IPS DF 6.9 (cell line): ENCODE measurements around the gene SPRED3.
"Not testable (repeated sequence)": the region's sequence is repeated elsewhere in the genome, so short reads cannot be mapped to it uniquely, and the experiment has no call there.

ENCODE experiments used
- DNase-seq: peaks from one replicate; pipeline ENCODE4 v3.0.0-alpha.2; 2013; ENCODE audit warnings: low read depth, low spot score
- H3K27ac ChIP-seq: one replicate; pipeline ENCODE4 v1.5.1; 2013; ENCODE audit warnings: low read length, control low read depth
- H3K27me3 ChIP-seq: 2 replicates; pipeline ENCODE4 v1.6.1; 2013; ENCODE audit warnings: mild to moderate bottlenecking, low read length; ENCODE audit not compliant: control insufficient read depth, insufficient read depth
- H3K36me3 ChIP-seq: 2 replicates; pipeline ENCODE4 v1.6.1; 2013; ENCODE audit warnings: low read length; ENCODE audit not compliant: control insufficient read depth, insufficient read depth
- H3K4me1 ChIP-seq: 2 replicates; pipeline ENCODE4 v1.6.1; 2013; ENCODE audit warnings: low read length; ENCODE audit not compliant: control insufficient read depth, insufficient read depth
- H3K4me3 ChIP-seq: 2 replicates; pipeline ENCODE4 v1.5.1; 2013; ENCODE audit warnings: mild to moderate bottlenecking, low read length
- H3K9me3 ChIP-seq: 2 replicates; pipeline ENCODE4 v1.6.1; 2013; ENCODE audit warnings: low read length, inconsistent platforms; ENCODE audit not compliant: control insufficient read depth, insufficient read depth
- WGBS: extraction: QIAGEN DNeasy Blood & Tissue Kit; methylation state at CpG from one replicate; pipeline ENCODE4 v1.1.7; 2013; ENCODE audit warnings: mixed read lengths, missing lambda C conversion rate; ENCODE audit not compliant: insufficient read length, insufficient coverage; 5-methylcytosine and 5-hydroxymethylcytosine counted together

Gene SPRED3

GRCh38 chr19:38402623-38402966, 14.1 kb downstream of the SPRED3 start:
- DNase-seq: no peak
- Histone ChIP-seq H3K27ac (no peak overlapping the region), H3K27me3 (peaks cover 12% of the 10 kb centered on the region; the same call in 1 of the 2 replicates), H3K4me1 (no peaks in the 10 kb centered on the region; the same call in 1 of the 2 replicates), H3K9me3 (no peaks in the 10 kb centered on the region), H3K36me3 (no peaks in the 10 kb centered on the region; the same call in 1 of the 2 replicates), H3K4me3 (no peak overlapping the region; the same call in 1 of the 2 replicates)
- no CpG with 5 or more reads among the region's 18 CpGs for WGBS

DNA sequence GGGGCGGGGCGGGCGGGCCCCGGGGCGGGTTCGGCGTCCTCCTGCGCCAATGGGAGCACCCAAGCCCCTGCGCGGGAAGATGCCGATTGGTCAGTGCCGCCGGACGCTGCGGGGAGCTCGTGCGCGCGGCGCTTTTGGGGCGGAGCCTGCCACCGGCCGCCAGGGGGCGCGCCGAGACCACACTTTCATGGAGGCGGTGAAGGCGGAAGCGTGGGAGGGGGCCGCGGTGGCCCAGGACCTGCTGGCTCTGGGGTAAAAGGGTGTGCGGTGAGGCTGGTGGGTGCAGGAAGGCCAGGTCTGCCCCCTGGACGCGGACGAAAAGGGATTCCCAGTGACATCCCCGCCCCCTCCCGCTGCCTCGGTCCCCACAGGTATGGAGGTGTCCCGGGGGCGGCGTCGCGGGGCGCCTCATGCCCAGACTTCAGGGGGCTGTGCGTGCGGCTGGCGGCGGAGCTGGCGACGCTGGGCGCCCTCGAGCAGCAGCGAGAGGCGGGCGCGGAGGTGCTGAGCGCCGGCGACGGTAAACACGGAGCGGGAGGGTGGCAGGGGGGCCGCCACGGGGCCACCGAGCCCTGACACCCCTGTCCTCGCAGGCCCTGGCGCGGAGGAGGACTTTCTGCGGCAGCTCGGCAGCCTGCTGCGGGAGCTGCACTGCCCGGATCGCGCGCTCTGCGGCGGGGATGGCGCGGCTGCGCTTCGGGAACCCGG, 14.6 kb downstream of the SPRED3 start, which contains the start of gene FAM98C:
Gene FAM98C, plus strand, starts transcription at position 127 of the 708 bp plus-strand sequence. Its CDS starts 61 bp downstream, at position 188.
- Histone ChIP-seq H3K27me3 (peaks cover 12% of the 10 kb centered on the region; the same call in 1 of the 2 replicates), H3K4me3 (peak within 1 kb of the TSS; percentile 58; the same call in 1 of the 2 replicates), H3K9me3 (no peaks in the 10 kb centered on the region)

GRCh38 chr19:38404858-38405257, 16.4 kb downstream of the SPRED3 start:
- no peak for DNase-seq
- Histone ChIP-seq H3K4me1 (no peaks in the 10 kb centered on the region; the same call in 1 of the 2 replicates), H3K27ac (no peak overlapping the region), H3K9me3 (no peaks in the 10 kb centered on the region), H3K36me3 (no peaks in the 10 kb centered on the region; the same call in 1 of the 2 replicates), H3K27me3 (peaks cover 10% of the 10 kb centered on the region; the same call in 1 of the 2 replicates), H3K4me3 (no peak overlapping the region)
- no CpG with 5 or more reads among the region's 6 CpGs for WGBS

More for the DNA sequence above, 14.6 kb downstream of the SPRED3 start, which contains the start of gene FAM98C:
- no peaks in the 10 kb centered on the region; the same call in 1 of the 2 replicates for H3K4me1 ChIP-seq
- no peak within 1 kb of the TSS for H3K27ac ChIP-seq
- H3K36me3 ChIP-seq: no peaks in the 10 kb centered on the region; the same call in 1 of the 2 replicates
- DNase-seq: peak; percentile 85
- WGBS: no CpG with 5 or more reads among the region's 82 CpGs

DNA sequence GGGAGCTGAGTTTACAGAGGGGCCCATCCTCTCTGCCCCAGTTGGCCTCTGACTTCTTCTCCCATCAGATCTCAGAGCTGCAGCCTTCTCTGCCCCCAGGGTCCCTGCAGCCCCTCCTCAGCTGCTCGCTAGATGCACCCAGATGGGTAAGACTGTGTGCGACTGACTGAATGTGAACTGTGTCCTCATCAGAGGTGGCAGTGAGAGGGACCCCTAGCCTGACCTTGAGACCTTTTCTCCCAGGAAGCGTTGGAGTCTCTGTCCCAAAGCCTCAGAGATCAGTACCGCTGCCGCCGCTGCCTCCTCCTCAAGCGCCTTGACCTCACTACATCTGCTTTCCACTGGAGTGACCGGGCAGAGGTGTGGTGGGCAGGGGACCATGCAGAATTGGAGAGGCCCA, 16.8 kb downstream of the SPRED3 start:
- Histone ChIP-seq H3K27ac (no peak overlapping the region), H3K27me3 (peaks cover 8% of the 10 kb centered on the region; the same call in 1 of the 2 replicates), H3K4me1 (no peaks in the 10 kb centered on the region; the same call in 1 of the 2 replicates), H3K9me3 (no peaks in the 10 kb centered on the region), H3K4me3 (no peak overlapping the region), H3K36me3 (no peaks in the 10 kb centered on the region; the same call in 1 of the 2 replicates)
- no CpG with 5 or more reads among the region's 8 CpGs for WGBS
- DNase-seq: no peak

- no CpG with 5 or more reads among the region's 7 CpGs for WGBS
- no peaks in the 10 kb centered on the region for H3K27me3 ChIP-seq
- no peak overlapping the region for H3K27ac ChIP-seq
- H3K4me3 ChIP-seq: no peak overlapping the region
- H3K36me3 ChIP-seq: no peaks in the 10 kb centered on the region
- DNase-seq: no peak
- no peaks in the 10 kb centered on the region for H3K9me3 ChIP-seq
- no peaks in the 10 kb centered on the region for H3K4me1 ChIP-seq
Observed at GRCh38 chr19:38409631-38410133, 21.2 kb downstream of the SPRED3 start.

DNA sequence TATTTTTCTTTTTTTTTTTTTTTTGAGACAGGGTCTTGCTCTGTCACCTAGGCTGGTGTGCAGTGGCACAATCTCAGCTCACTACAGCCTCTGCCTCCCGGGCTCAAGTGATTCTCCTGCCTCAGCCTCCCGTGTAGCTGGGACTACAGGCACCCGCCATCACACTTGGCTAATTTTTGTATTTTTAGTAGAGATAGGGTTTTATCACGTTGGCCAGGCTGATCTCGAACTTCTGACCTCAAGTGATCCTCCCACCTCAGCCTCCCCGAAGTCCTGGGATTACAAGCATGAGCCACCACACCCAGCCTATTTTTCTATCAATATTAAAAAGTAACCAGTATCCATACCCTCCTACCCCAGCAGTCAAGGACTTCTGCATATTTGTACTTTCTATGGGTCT, 21.9 kb downstream of the SPRED3 start:
- not testable (repeated sequence) for DNase-seq, H3K27ac ChIP-seq, H3K27me3 ChIP-seq, H3K36me3 ChIP-seq, H3K4me3 ChIP-seq, H3K4me1 ChIP-seq, H3K9me3 ChIP-seq
- no CpG with 5 or more reads among the region's 6 CpGs for WGBS

DNA sequence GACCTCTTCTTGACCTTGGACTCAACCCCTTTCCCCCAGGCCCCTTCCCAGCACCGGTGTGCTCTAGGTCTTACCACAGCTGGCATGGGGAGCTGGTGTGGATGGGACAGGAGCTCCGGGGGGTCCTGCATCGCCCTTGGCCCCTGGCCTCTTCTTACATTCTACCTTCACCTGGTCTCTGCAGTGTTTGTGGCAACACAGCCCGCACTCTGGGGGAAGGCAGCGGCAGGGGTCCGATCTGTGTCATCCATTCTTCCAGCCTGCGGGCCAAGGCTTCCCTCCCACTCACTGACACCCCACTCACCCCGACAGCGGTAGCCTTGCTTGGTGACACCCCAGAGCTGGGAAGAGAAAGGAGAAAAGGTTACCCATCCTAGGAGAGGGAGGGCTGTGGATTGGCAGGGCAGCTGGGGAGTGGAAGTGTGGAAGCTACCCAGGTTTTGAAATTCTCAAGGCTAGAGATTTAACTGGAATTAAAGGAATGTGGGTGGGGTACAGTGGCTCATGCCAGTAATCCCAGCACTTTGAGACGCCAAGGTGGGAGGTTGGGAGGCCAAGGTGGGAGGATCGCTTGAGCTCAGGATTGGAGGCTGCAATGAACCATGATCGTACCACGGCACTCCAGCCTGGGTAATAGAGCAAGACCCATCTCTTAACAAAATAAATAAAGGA, 22.7 kb downstream of the SPRED3 start:
- no peaks in the 10 kb centered on the region for H3K27me3 ChIP-seq
- no peak overlapping the region for H3K4me3 ChIP-seq
- DNase-seq: no peak
- no CpG with 5 or more reads among the region's 13 CpGs for WGBS
- H3K27ac ChIP-seq: no peak overlapping the region
- H3K36me3 ChIP-seq: no peaks in the 10 kb centered on the region
- H3K4me1 ChIP-seq: no peaks in the 10 kb centered on the region
- H3K9me3 ChIP-seq: no peaks in the 10 kb centered on the region

DNA sequence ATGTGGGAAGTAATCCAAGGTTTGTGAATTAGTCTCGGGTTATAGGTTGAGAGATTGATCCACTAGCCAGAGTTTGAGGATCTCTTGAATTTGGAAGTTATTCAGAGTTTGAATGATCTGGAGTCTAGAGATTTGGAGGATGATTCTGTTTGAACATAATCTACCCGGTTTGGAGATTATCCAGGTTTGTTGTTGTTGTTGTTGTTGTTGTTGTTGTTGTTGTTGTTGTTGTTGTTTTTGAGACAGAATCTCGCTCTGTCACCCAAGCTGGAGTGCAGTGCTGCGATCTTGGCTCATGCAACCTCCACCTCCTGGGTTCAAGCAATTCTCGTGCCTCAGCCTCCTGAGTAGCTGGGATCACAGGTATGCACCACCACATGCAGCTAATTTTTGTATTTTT, 23.4 kb downstream of the SPRED3 start:
- not testable (repeated sequence) for H3K4me3 ChIP-seq, H3K36me3 ChIP-seq, H3K27ac ChIP-seq, H3K9me3 ChIP-seq, DNase-seq, H3K27me3 ChIP-seq, H3K4me1 ChIP-seq
- WGBS: no CpG with 5 or more reads among the region's 5 CpGs

- no peaks in the 10 kb centered on the region for H3K36me3 ChIP-seq
- H3K4me3 ChIP-seq: no peak overlapping the region
- WGBS: no CpG with 5 or more reads among the region's 8 CpGs
- H3K9me3 ChIP-seq: no peaks in the 10 kb centered on the region
- no peak overlapping the region for H3K27ac ChIP-seq
- 0 out of 2 replicates have a peak, but pooled peaks cover under 1% of the 10 kb centered on the region for H3K4me1 ChIP-seq
- no peak for DNase-seq
- no peaks in the 10 kb centered on the region for H3K27me3 ChIP-seq
Observed at GRCh38 chr19:38412491-38412890, 24.0 kb downstream of the SPRED3 start.

DNA sequence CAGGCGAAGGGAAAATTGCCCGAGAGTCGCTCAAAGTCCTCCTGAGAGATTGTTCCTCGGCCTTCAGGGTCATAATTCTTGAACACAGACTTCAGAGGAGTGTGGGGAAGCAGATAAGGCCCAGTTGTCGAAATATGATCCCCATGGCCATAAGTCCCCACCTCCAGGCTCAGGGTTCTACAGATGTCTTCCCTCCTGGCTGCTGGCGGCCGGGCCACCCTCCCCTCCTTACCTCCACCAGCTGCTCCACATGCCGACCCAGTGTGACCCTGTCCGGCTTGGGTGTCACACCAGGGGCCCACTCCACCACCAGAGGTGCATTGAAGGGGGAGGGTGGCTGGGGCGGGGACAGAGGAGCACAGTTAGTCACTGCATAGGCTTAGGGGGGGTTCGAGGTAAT, 24.5 kb downstream of the SPRED3 start:
- WGBS: no CpG with 5 or more reads among the region's 11 CpGs
- 0 out of 2 replicates have a peak, but pooled peaks cover 1% of the 10 kb centered on the region for H3K4me1 ChIP-seq
- H3K27me3 ChIP-seq: no peaks in the 10 kb centered on the region
- no peak overlapping the region for H3K27ac ChIP-seq
- no peaks in the 10 kb centered on the region for H3K36me3 ChIP-seq
- H3K4me3 ChIP-seq: no peak overlapping the region
- H3K9me3 ChIP-seq: no peaks in the 10 kb centered on the region
- DNase-seq: no peak
